22Rv1 (cell line): ENCODE data around the gene CREB1.

Experiments
- CTCF ChIP-seq: fragments of 450-650 bp; IDR thresholded peaks from 2 replicates; pipeline ENCODE4 v1.5.1; 2017; ENCODE audit warnings: mild to moderate bottlenecking
- ZFX ChIP-seq: fragments of 450-650 bp; IDR thresholded peaks from 2 replicates; pipeline ENCODE4 v1.6.1; 2017; ENCODE audit warnings: antibody characterized with exemption, borderline replicate concordance

- no peak for TF ChIP-seq CTCF
- TF ChIP-seq ZFX, result no peak
These were observed 90.0 kb downstream of the CREB1 start for GRCh38 chr2:207619764-207620203.
